Stimulated activated CD8-positive, alpha-beta memory T cell treated with anti-CD3 and anti-CD28 coated beads, Interleukin-4, amount 100 ng/mL, for 1 hour (primary cell): ENCODE results near the gene VAMP5.

Experiments used
- DNase-seq, 2 donors: peaks; one replicate each; pipeline ENCODE4 v3.0.0-alpha.2; 2020; ENCODE audit warnings: low read depth in 2 of 2, low spot score in 1 of 2

Gene VAMP5

DNA sequence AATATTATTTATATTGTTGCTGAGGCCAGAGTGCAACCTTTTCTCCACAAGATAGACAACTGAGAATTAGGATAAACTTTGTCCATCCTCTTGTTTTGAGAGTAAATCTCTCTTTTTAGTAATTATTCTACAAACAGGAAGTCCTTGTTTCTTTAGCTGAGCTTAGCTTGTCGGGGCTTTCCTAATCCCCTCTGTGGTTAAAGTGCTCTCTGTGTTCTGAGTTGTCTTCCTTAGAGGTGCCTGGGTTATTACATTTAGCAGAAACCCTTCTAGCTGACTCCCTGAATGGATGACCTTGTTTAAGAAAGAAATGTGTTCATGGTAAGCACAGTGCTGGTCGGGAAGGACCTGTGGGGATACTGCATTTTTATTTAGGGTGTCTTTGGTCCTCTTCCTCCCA, 44.4 kb downstream of the VAMP5 start:
- DNase-seq = no peak

DNA sequence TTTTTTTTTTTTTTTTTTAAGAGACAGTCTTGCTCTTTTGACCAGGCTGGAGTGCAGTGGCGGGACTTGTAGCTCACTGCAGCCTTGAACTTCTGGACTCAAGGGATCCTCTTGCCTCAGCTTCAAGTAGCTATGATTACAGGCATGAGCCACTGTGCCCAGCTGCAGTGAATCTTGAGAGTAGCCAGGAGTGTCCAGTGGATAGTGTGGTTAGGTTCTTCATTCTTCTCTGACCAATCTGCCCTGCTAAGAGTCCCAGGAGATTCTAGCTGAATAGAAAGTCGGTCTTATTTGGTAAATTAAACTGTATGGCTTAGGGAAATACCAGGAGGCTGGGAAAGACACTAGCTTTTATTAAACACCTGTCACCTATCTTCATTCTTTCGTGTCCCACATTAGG, 47.1 kb downstream of the VAMP5 start:
- DNase-seq = no peak

DNA sequence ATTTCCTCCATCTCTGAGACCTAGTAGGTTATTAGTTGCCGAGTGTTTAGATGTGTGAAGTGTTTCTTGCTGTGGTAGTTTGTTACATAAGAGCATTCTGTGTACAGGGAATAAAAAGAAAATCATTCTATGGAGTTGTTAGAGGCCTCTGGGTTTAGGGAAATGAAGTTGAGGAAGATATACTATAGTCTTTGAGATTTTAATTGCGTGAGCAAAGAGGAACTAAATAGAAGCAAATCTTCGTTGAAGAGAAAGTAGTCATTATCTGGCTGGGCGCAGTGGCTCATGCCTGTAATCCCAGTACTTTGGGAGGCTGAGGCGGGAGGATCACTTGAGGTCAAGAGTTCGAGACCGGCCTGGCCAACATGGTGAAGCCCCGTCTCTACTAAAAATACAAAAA, 50.8 kb downstream of the VAMP5 start:
- no peak for DNase-seq

DNA sequence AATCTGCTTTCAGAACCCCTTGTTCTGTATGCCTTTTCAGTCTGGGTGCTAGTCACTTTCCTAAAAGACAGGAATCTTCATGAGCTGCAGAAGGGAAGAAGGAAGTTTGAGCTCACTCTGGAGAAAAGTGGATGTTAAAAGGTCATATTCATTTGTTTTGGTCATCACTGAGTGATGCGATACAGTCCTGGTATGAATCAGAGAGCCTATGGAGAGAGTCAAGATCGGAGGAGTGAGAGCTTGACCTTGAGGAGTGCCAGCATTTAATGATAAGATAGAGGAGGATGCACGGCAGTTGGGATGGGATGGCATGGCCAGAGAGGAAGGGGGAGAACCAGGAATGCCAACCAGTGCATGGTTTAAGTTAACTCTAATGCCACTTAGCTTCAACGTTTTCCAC, 51.4 kb downstream of the VAMP5 start:
- no peak for DNase-seq

DNA sequence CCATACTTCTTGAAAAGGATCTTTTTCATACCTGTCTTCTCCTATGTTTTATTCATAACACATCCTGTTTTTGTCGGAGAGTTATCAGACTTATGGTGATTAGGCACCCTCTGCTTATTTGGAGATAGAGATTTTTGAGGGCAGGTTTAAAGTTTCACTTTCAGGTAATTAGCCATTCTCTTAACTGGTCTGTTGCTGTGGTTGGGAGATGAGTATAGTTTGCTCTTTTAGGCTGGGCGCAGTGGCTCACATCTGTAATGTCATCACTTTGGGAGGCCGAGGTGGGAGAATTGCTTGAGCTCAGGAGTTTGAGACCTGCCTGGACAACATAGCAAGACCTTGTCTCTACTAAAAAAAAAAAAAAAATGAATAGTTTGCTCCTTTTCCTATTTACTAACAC, 58.5 kb downstream of the VAMP5 start:
- no peak for DNase-seq
